Fibroblast of skin of left biceps (primary cell): ENCODE measurements around the gene FZD2.
"Not testable (repeated sequence)": the region's sequence is repeated elsewhere in the genome, so short reads cannot be mapped to it uniquely, and the experiment has no call there.

Source experiments
- DNase-seq, 2 experiments: peaks; one replicate each; pipeline ENCODE4 v3.0.0-alpha.2; 2013; ENCODE audit warnings: low read depth in 2 of 2

FZD2 gene

GRCh38 chr17:44546671-44547606 is 10.3 kb upstream of the FZD2 start:
- DNase-seq: no peak

GRCh38 chr17:44547625-44548267 is 9.5 kb upstream of the FZD2 start:
- peak in 1 of 2 experiments; percentile 57 for DNase-seq

DNA sequence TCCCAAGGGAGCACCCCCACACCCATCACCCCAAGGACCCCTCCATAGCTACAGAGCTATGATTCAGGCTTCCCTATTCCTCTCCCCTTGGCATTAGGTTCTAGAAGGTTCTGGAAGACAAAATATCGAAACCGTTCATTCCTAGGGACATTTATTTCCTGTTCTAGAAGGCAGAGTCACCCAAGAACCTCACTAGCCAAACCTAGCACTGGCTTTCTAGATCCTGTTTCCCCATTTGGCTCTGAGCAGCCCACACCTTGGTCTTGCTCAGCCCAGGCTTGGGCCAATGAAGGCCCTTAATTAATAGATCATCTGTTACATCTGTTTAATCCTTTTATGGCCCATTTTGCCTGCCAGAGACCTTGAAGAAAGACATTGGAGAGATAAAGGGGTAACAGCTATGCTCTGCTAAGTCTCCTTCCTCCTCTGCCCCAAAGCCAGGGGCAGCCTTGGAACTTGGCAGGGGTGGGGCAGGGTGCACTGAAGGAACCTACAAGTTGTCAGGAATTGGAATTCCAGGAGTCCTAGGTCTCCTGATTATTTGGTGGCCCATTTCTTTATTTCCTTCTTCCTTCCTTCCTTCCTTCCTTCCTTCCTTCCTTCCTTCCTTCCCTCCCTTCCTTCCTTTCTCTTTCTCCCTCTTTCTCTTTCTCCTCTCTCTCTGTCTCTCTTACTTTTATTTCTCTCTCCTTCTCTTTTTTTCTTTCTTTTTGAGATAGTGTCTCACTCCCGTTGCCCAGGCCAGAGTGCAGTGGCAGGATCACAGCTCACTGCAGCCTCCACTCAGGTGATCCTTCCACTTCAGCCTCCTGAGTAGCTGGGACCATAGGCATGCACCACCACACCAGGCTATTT is 8.7 kb upstream of the FZD2 start:
- no peak for DNase-seq

- DNase-seq: no peak
Measured at GRCh38 chr17:44549686-44550085, 7.6 kb upstream of the FZD2 start.

- no peak for DNase-seq
Measured at GRCh38 chr17:44552361-44552760, 4.9 kb upstream of the FZD2 start.

- DNase-seq: no peak
Measured at GRCh38 chr17:44555099-44555498, 2.2 kb upstream of the FZD2 start.

DNA sequence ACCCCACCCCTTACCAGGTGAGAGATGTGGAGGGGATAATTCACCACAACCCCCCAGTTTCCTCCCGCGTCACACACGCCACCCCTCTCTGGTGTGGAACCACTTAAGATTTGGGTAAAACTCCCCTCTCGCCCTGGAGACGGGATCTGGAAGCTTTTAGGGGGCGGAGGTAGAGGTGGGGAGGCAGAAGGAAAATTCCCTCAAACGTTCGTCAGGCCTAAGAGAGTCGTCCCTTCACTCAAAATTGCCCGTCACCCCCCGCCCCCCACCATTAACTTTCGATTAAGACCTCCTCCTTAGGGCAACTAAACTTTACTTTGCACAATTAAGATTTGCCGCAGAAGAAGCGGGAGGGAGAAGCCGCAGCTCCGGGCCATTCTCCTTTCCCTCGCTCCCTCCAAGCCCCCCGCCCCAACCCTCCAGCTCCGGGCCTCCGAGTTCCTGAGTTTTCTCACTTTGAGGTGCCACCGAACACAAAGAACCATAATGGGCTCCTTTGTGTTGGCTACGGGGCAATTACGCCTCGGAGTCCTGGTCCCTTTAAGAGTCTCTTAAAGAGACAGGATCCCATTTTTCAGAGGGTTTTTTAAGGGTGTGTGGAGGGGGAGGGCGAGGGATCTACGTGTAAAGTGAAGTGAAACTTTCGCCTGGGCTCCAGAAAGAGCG is 985 bp upstream of the FZD2 start:
- no peak for DNase-seq

GRCh38 chr17:44557651-44558285 is 484 bp downstream of the FZD2 start:
- no peak for DNase-seq

DNA sequence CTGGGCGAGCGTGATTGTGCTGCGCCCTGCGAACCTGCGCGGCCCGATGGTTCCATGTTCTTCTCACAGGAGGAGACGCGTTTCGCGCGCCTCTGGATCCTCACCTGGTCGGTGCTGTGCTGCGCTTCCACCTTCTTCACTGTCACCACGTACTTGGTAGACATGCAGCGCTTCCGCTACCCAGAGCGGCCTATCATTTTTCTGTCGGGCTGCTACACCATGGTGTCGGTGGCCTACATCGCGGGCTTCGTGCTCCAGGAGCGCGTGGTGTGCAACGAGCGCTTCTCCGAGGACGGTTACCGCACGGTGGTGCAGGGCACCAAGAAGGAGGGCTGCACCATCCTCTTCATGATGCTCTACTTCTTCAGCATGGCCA is 1.0 kb downstream of the FZD2 start:
- no peak for DNase-seq

DNA sequence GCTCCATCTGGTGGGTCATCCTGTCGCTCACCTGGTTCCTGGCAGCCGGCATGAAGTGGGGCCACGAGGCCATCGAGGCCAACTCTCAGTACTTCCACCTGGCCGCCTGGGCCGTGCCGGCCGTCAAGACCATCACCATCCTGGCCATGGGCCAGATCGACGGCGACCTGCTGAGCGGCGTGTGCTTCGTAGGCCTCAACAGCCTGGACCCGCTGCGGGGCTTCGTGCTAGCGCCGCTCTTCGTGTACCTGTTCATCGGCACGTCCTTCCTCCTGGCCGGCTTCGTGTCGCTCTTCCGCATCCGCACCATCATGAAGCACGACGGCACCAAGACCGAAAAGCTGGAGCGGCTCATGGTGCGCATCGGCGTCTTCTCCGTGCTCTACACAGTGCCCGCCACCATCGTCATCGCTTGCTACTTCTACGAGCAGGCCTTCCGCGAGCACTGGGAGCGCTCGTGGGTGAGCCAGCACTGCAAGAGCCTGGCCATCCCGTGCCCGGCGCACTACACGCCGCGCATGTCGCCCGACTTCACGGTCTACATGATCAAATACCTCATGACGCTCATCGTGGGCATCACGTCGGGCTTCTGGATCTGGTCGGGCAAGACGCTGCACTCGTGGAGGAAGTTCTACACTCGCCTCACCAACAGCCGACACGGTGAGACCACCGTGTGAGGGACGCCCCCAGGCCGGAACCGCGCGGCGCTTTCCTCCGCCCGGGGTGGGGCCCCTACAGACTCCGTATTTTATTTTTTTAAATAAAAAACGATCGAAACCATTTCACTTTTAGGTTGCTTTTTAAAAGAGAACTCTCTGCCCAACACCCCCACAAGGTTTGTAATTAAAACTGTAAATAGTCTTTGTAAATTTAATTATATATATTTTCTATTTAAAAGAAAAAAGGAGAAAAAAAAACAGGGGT is 1.7 kb downstream of the FZD2 start:
- DNase-seq: no peak

DNA sequence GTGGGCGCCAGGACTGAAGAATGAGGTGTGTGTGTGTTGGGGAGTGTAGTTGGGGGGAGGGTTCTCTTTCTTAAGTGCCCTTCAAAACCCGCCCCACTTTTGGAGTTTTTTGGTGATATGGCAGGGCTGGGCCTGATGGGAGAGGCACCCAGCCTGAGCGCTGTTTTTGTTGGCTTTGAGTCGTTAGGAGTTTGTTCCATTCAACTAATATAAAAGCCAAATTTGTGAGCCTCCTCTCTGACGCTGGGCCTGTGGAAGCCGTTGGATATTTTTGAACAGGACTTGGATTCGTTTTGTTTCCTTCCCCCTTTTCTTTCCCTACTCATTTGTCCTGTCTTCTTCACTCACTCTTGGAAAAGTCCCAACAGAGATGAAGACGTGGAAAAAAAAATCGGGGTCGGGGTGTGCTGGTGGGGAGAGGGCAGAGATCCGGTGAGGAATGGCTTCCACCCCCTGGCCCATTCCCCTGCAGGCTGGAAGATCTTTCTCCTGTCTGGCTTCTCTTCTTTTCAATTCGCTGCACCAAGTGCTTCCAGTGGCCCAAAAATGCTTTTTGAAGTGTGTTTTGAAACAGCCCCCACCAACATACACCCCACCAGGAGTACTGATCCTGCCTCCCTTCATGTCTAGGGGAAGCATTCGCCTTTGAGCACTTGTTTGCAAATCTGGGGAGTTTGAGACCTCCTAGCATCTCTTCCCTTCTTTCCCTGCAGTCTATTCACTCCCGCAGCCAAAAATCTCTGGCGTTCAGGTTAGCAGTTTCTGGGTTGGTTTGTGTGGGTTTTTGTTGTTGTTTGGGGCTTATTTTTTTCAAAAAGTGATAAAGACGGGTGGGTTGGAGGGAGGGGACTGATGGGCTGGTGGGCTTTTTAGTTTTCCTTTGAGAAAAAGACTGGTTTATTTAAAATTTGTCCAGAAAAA is 2.6 kb downstream of the FZD2 start:
- no peak for DNase-seq

DNA sequence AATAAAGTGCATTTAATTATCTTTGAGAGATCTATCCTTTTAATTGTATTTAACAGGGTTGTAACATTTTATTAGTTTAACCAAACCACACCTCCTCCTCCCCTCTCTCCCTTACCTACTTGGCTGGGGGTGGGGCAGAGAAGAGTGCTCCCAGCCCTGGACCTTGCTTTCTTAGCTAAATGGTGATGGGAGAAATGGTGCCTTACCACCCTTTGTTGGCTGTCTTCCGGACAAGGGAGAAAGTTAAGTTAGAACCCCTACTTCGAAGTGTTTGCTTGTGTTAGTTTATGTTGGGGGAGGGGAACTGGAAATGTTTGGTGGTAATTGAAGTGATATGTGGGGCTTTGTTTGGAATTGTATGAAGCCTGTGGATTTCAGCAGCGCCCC is 3.9 kb downstream of the FZD2 start:
- DNase-seq: no peak

DNA sequence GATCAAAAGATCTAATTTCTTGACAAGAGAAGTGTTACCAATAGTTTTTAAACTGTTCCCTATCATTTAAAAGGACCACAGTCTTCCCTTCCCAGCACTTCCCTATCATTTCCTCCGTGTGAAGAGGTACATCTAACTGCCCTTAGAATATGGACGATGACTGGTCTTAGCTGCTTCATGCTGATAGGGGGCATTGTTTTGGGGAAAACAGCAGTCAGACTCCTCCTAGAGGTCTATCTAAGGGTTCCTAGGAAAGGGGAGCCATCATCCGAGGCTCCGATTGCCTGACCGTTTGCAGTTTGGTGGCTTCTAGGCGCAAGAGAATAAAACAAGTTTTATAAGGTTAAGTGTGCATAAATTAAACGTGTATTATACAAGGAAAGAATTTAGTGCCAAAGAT is 7.1 kb downstream of the FZD2 start:
- DNase-seq: no peak

DNA sequence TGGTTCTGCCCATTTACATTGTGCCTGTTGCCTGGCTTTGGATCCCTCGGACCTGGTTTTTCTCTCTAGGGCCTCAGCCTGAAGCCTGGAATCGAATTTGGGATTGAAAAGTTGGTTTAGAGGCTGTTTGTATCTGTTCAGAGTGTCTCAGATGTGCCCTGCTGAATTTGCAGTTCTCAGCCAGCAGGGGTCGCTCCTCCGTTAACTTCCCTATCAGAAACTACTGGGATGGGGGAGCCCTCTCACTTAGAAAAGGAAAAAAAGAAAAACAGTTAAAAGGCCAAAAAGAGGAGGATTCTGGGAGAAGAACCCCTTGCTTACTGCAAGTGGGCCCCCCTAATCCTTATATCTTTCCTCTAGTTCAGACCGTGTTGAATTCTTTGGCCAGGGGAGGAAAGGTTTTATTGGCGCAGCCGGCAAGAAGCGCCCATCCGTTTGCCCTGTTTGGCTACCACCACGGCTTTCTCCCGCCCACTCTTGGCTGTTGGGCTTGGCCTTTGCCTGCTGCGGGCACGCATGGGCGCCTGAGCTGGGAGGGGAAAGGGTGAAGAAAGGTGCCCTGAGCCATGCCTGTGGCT is 8.7 kb downstream of the FZD2 start:
- no peak for DNase-seq

- DNase-seq: not testable (repeated sequence)
Measured at GRCh38 chr17:44568311-44568944, 11.1 kb downstream of the FZD2 start.

GRCh38 chr17:44568945-44569858 is 11.9 kb downstream of the FZD2 start:
- DNase-seq: no peak

GRCh38 chr17:44572801-44573200 is 15.5 kb downstream of the FZD2 start:
- DNase-seq: no peak
